Transverse colon (tissue), 4 donors: ENCODE data around the gene LRRC47. TPM values are rescaled to one million over a fixed set of nuclear protein-coding genes. Genes with fewer than 3 reads are reported as not detected.

Experiments
- DNase-seq: peaks from one replicate; pipeline ENCODE4 v3.0.0-alpha.2; 2019
- H3K27ac ChIP-seq, 4 donors: fragments of 200-600 bp; sonication (generic); 2 replicates each; pipeline ENCODE4 v1.5.1; 2016 to 2018; ENCODE audit warnings: inconsistent platforms in 4 of 4
- H3K27me3 ChIP-seq: fragments of 200-600 bp; sonication (generic); 2 replicates; pipeline ENCODE4 v1.5.1; 2017; ENCODE audit warnings: inconsistent platforms
- H3K36me3 ChIP-seq, 4 donors: fragments of 200-600 bp; sonication (generic); 2 replicates each; pipeline ENCODE4 v1.5.1; 2017 to 2019; ENCODE audit warnings: inconsistent platforms in 4 of 4
- H3K4me1 ChIP-seq, 4 donors: fragments of 200-600 bp; sonication (generic); 2 replicates each; pipeline ENCODE4 v1.5.1; 2017 to 2020; ENCODE audit warnings: inconsistent platforms in 4 of 4
- H3K4me3 ChIP-seq, 4 donors: fragments of 200-600 bp; sonication (generic); 1 replicate in 1 of 4; 2 replicates in 3 of 4; pipeline versions ENCODE4 v1.5.1 to v1.6.1; 2017 to 2019; ENCODE audit warnings: inconsistent platforms in 4 of 4
- H3K9me3 ChIP-seq, 2 donors: fragments of 200-600 bp; sonication (generic); 2 replicates each; pipeline ENCODE4 v1.5.1; 2017 to 2019; ENCODE audit warnings: inconsistent platforms in 2 of 2
- EP300 ChIP-seq: sonication (generic); formaldehyde crosslinking; IDR thresholded peaks from one replicate; pipeline ENCODE4 v1.6.1; 2017; ENCODE audit warnings: antibody characterized with exemption, low read depth
- POLR2A ChIP-seq: fragments of 450-650 bp; IDR thresholded peaks from one replicate; pipeline ENCODE4 v1.6.1; 2016; ENCODE audit warnings: antibody characterized with exemption, mild to moderate bottlenecking, moderate library complexity
- POLR2AphosphoS5 ChIP-seq, 3 donors: sonication (generic); formaldehyde crosslinking; IDR thresholded peaks; one replicate each; pipeline ENCODE4 v1.6.1; 2016; ENCODE audit warnings: antibody characterized with exemption in 3 of 3
- WGBS, 2 donors: methylation state at CpG; one replicate each; pipeline ENCODE4 v1.1.5; 2018; ENCODE audit warnings: low coverage in 1 of 2; 5-methylcytosine and 5-hydroxymethylcytosine counted together
- in situ Hi-C, 4 donors: fragments of 200-750 bp; cut with MboI; loops; one replicate each; pipeline versions ENCODE4 v1.15.0 to v1.15.1; 2017; ENCODE audit warnings: low sequenced_read_pairs in 3 of 4, low pct_ligation_motif_present in 1 of 4, low pct_unique_long_range_greater_than_20kb in 1 of 4
- intact Hi-C: fragments of 100-400 bp; cut with DNase I; formaldehyde crosslinking; loops from one replicate; pipeline ENCODE4 v1.15.1; 2023; ENCODE audit warnings: low total_unique reads
- total RNA-seq, 4 donors: library from RNA; depleted of rRNA; stranded (reverse); fragments of >200 nt; gene quantifications; one replicate each; pipeline ENCODE4 v1.1.0, GENCODE V29; 2016
- TF ChIP-seq, protein P1 (sequence below), 5 experiments: fragments of 200-600 bp in 3 of 5; fragments of 450-650 bp in 2 of 5; sonication (generic) in 3 of 5; IDR thresholded peaks; 1 replicate in 2 of 5; 2 replicates in 3 of 5; pipeline ENCODE4 v1.5.1; 2016 to 2017; ENCODE audit warnings: antibody characterized with exemption in 5 of 5, inconsistent platforms in 3 of 5, mild to moderate bottlenecking in 2 of 5, moderate library complexity in 1 of 5

Gene LRRC47
- total RNA-seq, 4 donors from 2014 or later, result 30.6 to 50.5 (median 38.0) TPM

DNA sequence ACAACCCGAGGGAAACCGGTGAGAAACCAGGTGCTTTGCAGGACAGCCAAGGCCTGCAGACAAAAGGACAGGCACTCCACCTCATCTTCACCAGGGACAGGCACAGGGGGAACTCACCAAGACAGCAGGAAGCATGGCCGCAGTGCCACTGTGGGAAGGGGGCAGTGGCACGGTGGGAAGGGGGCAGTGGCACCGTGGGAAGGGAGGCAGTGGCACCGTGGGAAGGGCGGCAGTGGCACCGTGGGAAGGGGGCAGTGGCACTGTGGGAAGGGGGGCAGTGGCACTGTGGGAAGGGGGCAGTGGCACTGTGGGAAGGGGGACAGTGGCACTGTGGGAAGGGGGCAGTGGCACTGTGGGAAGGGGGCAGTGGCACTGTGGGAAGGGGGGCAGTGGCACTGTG, 28.4 kb upstream of the LRRC47 start:
- Histone ChIP-seq H3K9me3 (no peaks in the 10 kb centered on the region), H3K27me3 (no peaks in the 10 kb centered on the region), H3K4me3 (no peak overlapping the region), H3K4me1 (no peaks in the 10 kb centered on the region), H3K27ac (no peak overlapping the region), H3K36me3 (peaks cover 0 to 56% (median 16%) of the 10 kb centered on the region in 4 donors)
- WGBS, 2 donors, result 98 to 100% methylated on average over 3 to 7 of the region's 8 CpGs
- no peak for TF ChIP-seq EP300
- TF ChIP-seq POLR2A, result no peak
- intact Hi-C loops (no loop called here), in situ Hi-C loops (no loop called here)
- no peak for DNase-seq

DNA sequence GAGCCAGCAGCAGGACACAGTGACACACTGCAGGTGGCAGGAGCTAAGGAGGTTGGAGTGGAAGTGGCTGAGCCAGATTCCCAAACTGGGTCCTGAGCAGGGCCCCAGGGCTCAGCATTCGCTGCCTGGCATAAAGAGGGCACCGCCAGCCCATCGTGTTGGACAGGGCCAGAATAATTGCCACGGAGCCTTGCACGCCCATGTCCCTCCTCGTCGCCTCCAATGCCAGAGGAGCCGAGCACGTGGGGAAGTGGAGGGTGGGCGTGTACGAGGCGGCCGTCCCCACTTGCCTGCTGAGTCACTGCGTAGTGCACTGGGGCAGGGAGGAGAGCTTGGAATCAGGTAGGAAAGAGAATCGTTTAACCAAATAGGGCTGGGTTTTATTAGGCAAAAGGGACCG, 26.1 kb upstream of the LRRC47 start:
- WGBS, 2 donors, result 92 to 100% methylated on average over 1 to 16 of the region's 16 CpGs
- peaks cover 0 to 39% (median 9%) of the 10 kb centered on the region in 4 donors for H3K36me3 ChIP-seq
- TF ChIP-seq EP300 (no peak), POLR2AphosphoS5 (IDR thresholded peaks at IDR 0.05) (no peak)
- no peak for DNase-seq
- no peaks in the 10 kb centered on the region for H3K27me3 ChIP-seq
- no peaks in the 10 kb centered on the region for H3K4me1 ChIP-seq
- intact Hi-C loops (no loop called here), in situ Hi-C loops (no loop called here)
- no peak overlapping the region for H3K4me3 ChIP-seq
- H3K27ac ChIP-seq, result no peak overlapping the region
- H3K9me3 ChIP-seq, result no peaks in the 10 kb centered on the region

DNA sequence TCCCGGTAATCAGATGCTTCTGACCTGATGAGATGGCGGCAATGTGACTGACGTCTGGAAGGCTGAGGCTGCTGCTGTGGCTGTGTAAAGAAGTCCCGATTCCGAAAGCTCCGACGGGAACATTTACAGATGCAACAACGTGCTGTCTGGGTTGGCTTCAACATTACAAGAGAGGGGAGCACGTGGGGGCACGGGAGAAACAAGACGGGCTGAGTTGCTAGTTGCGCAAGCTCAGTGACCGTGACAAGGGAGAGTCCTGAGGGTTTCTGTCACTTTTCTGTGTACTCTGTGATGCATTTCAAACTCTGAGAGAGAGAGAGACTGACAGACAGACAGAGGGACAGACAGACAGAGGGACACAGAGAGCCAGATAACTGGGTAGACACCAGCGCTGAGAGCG, 25.6 kb upstream of the LRRC47 start:
- no peak for DNase-seq
- Histone ChIP-seq H3K27me3 (no peaks in the 10 kb centered on the region), H3K4me1 (no peaks in the 10 kb centered on the region), H3K36me3 (peaks cover 0 to 37% (median 9%) of the 10 kb centered on the region in 4 donors), H3K9me3 (no peaks in the 10 kb centered on the region), H3K27ac (no peak overlapping the region), H3K4me3 (no peak overlapping the region)
- intact Hi-C loops, result no loop called here
- WGBS, 2 donors, result 90 to 96% methylated on average over 5 to 15 of the region's 15 CpGs
- TF ChIP-seq POLR2AphosphoS5 (IDR thresholded peaks at IDR 0.05) (no peak), POLR2A (no peak), EP300 (no peak)
- TF ChIP-seq, protein P1, sequence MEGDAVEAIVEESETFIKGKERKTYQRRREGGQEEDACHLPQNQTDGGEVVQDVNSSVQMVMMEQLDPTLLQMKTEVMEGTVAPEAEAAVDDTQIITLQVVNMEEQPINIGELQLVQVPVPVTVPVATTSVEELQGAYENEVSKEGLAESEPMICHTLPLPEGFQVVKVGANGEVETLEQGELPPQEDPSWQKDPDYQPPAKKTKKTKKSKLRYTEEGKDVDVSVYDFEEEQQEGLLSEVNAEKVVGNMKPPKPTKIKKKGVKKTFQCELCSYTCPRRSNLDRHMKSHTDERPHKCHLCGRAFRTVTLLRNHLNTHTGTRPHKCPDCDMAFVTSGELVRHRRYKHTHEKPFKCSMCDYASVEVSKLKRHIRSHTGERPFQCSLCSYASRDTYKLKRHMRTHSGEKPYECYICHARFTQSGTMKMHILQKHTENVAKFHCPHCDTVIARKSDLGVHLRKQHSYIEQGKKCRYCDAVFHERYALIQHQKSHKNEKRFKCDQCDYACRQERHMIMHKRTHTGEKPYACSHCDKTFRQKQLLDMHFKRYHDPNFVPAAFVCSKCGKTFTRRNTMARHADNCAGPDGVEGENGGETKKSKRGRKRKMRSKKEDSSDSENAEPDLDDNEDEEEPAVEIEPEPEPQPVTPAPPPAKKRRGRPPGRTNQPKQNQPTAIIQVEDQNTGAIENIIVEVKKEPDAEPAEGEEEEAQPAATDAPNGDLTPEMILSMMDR (IDR thresholded peaks at IDR 0.05), result no peak
- in situ Hi-C loops, result no loop called here

DNA sequence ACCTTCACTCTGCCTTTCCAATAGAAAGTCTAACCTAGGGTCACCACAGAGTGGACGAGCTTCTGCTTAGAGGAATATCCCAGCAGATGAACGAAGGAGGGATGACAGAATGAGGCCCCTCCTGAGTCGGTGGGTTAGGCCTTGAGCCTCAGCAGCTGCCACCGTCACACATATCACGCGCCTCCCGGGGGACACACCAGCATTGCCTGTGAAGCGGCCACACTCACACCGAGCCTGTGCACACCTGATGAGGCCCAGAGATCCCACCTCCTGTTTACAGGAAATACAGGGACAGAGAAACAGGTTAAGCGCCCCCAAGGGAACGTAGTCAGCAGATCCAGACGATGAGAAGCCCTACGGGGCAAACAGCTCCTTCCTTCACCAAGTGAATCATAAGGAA, 25.1 kb upstream of the LRRC47 start:
- Histone ChIP-seq H3K9me3 (no peaks in the 10 kb centered on the region), H3K4me3 (no peak overlapping the region), H3K36me3 (peaks cover 0 to 37% (median 9%) of the 10 kb centered on the region in 4 donors), H3K27me3 (no peaks in the 10 kb centered on the region), H3K4me1 (no peaks in the 10 kb centered on the region), H3K27ac (no peak overlapping the region)
- DNase-seq, result no peak
- 80 to 90% methylated on average over 1 to 13 of the region's 13 CpGs for WGBS, 2 donors
- intact Hi-C loops, result no loop called here
- TF ChIP-seq POLR2A (no peak), EP300 (no peak), POLR2AphosphoS5 (IDR thresholded peaks at IDR 0.05) (no peak)
- TF ChIP-seq, protein P1 (IDR thresholded peaks at IDR 0.05), result no peak
- in situ Hi-C loops, result no loop called here

DNA sequence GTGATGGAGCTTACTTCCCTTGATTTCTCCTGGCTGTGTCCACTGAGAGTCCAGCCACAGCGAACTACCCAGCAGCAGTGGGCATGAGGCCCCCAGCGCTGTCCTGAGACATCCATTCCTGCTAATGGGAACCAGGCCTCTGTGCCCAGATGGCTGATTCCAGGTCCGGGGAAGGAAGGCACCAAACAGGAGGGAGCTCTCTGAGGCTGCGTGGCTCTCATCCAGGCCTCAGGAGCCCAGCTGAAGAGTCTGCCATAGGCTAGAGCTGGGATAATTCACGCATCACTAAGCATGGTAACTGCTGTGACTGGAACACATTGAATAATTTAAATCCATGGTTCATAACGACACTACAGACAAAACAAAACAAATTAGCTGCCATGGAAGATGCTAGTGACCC, 24.7 kb upstream of the LRRC47 start:
- in situ Hi-C loops, result no loop called here
- no peak for DNase-seq
- peaks cover 0 to 35% (median 9%) of the 10 kb centered on the region in 4 donors for H3K36me3 ChIP-seq

More for the DNA sequence above, 24.7 kb upstream of the LRRC47 start:
- Histone ChIP-seq H3K4me3 (no peak overlapping the region), H3K27ac (no peak overlapping the region), H3K27me3 (no peaks in the 10 kb centered on the region), H3K4me1 (no peaks in the 10 kb centered on the region), H3K9me3 (no peaks in the 10 kb centered on the region)
- WGBS, 2 donors, result 83 to 91% methylated on average over 1 to 6 of the region's 6 CpGs
- intact Hi-C loops, result no loop called here
- no peak for TF ChIP-seq POLR2A
- TF ChIP-seq, protein P1 (IDR thresholded peaks at IDR 0.05), result no peak
- TF ChIP-seq POLR2AphosphoS5 (IDR thresholded peaks at IDR 0.05), result no peak
- TF ChIP-seq EP300, result no peak
